22Rv1 (cell line): ENCODE results near the gene SIK2.

Experiments used
- ZFX ChIP-seq: fragments of 450-650 bp; IDR thresholded peaks from 2 replicates; pipeline ENCODE4 v1.6.1; 2017; ENCODE audit warnings: antibody characterized with exemption, borderline replicate concordance
- TF ChIP-seq, protein P1 (sequence below): fragments of 450-650 bp; IDR thresholded peaks from 2 replicates; pipeline ENCODE4 v1.5.1; 2017; ENCODE audit warnings: mild to moderate bottlenecking

DNA sequence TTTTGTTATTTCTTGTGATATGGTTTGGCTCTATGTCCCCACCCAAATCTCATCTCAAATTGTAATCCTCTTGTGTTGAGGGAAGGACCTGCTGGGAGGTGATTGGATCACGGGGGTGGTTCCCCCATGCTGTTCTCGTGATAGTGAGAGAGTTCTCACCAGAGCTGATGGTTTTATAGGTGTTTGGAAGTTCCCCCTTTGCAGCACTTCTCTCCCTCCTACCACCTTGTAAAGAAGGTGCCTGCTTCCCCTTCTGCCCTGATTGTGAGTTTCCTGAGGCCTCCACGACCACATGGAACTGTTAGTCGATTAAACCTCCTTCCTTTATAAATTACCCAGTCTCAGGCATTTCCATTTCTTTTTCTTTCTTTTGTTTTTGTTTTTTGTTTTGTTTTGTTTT is 24.4 kb upstream of the SIK2 start:
- TF ChIP-seq, protein P1, sequence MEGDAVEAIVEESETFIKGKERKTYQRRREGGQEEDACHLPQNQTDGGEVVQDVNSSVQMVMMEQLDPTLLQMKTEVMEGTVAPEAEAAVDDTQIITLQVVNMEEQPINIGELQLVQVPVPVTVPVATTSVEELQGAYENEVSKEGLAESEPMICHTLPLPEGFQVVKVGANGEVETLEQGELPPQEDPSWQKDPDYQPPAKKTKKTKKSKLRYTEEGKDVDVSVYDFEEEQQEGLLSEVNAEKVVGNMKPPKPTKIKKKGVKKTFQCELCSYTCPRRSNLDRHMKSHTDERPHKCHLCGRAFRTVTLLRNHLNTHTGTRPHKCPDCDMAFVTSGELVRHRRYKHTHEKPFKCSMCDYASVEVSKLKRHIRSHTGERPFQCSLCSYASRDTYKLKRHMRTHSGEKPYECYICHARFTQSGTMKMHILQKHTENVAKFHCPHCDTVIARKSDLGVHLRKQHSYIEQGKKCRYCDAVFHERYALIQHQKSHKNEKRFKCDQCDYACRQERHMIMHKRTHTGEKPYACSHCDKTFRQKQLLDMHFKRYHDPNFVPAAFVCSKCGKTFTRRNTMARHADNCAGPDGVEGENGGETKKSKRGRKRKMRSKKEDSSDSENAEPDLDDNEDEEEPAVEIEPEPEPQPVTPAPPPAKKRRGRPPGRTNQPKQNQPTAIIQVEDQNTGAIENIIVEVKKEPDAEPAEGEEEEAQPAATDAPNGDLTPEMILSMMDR: no peak
- TF ChIP-seq ZFX: no peak
